OCI-LY3 (cell line): Measurements from ENCODE around the gene ALPP.

Experiments used
- CTCF ChIP-seq: fragments of 200-600, 300-600 bp; sonication (generic); IDR thresholded peaks from 2 replicates; pipeline ENCODE4 v1.5.1; 2014; ENCODE audit warnings: antibody characterized with exemption, low read length, low read depth
- EZH2phosphoT487 ChIP-seq: fragments of 200-600 bp; shearing (Covaris generic); IDR thresholded peaks from 2 replicates; pipeline ENCODE4 v1.6.1; 2018; ENCODE audit warnings: antibody characterized with exemption, mixed run types, low read depth

- TF ChIP-seq CTCF (no peak), EZH2phosphoT487 (no peak)
Observed at GRCh38 chr2:232348936-232349335, 29.6 kb upstream of the ALPP start.
